K562 (cell line): Measurements from ENCODE around the gene SLC30A1. TPM values are rescaled to one million over a fixed set of nuclear protein-coding genes. Genes with fewer than 3 reads are reported as not detected.

ENCODE experiments used
- ATAC-seq: fragments of 200-7000 bp; cut with Tn5 transposase; 3 replicates; pipeline ENCODE4 v1.9.1; 2020; ENCODE audit warnings: moderate library complexity
- BruUV-seq: library from RNA; stranded (reverse); fragments of 400-500 nt; replicated peaks from 2 replicates; lab custom pipeline; 2021; lab: Mats Ljungman, UMichigan
- CTCF ChIA-PET: fragments of 300-600 bp; formaldehyde crosslinking; extraction: SDS; loops from one replicate; lab custom pipeline; 2021; ENCODE audit warnings: low intra/inter-chr PET ratio; lab: Yijun Ruan, JAX
- POLR2A ChIA-PET: fragments of 300-600, 350-650 bp; sonication (Branson Sonifier 250); formaldehyde crosslinking; extraction: SDS; loops from one replicate; lab custom pipeline; 2021; ENCODE audit warnings: antibody characterized with exemption, inconsistent platforms; lab: Yijun Ruan, JAX
- DNase-seq, 4 experiments: peaks; one replicate each; pipeline versions ENCODE4 v3.0.0 to v3.0.0-alpha.2; 2011 to 2018; ENCODE audit warnings: low spot score in 3 of 4, mixed read lengths in 3 of 4; ENCODE audit errors: extremely low read depth in 1 of 4
- FAIRE-seq: peaks from 2 replicates; lab custom pipeline; 2011; peaks lifted over from hg19 to GRCh38; lab: Jason Lieb, UNC
- H2AFZ ChIP-seq: 2 replicates; pipeline ENCODE4 v1.6.0; 2011; ENCODE audit warnings: low read depth, low read length, control low read depth, inconsistent platforms
- H3K27ac ChIP-seq: fragments of 200-600 bp; 3 replicates; pipeline ENCODE4 v1.8.0; 2011; ENCODE audit warnings: low read depth, mild to moderate bottlenecking, control low read depth, inconsistent platforms, low read length, moderate library complexity, mixed read lengths; ENCODE audit errors: extremely low read depth
- H3K27me3 ChIP-seq, 2 experiments: fragments of 300-600 bp in 1 of 2; 2 replicates in 1 of 2; 3 replicates in 1 of 2; pipeline versions ENCODE4 v1.6.0 to v1.8.0; 2011; ENCODE audit warnings: inconsistent platforms in 2 of 2, low read length in 2 of 2, mild to moderate bottlenecking in 1 of 2, mixed read lengths in 1 of 2, moderate library complexity in 1 of 2; ENCODE audit not compliant: control insufficient read depth in 2 of 2, insufficient read depth in 2 of 2
- H3K36me3 ChIP-seq: fragments of 300-600 bp; 3 replicates; pipeline ENCODE4 v1.8.0; 2011; ENCODE audit warnings: mild to moderate bottlenecking, low read length, inconsistent platforms; ENCODE audit not compliant: control insufficient read depth, insufficient read depth
- H3K4me1 ChIP-seq, 2 experiments: fragments of 200-600 bp in 1 of 2; replicated peaks in 1 of 2; 2 replicates in 1 of 2; 3 replicates in 1 of 2; pipeline versions ENCODE4 v1.5.1 to v1.8.0; 2011; ENCODE audit warnings: inconsistent platforms in 2 of 2, low read length in 2 of 2, mild to moderate bottlenecking in 1 of 2, mixed read lengths in 1 of 2, moderate library complexity in 1 of 2; ENCODE audit not compliant: control insufficient read depth in 2 of 2, insufficient read depth in 2 of 2
- H3K4me2 ChIP-seq: 2 replicates; pipeline ENCODE4 v1.6.1; 2011; ENCODE audit warnings: low read length, control low read depth, inconsistent platforms, mixed read lengths; ENCODE audit not compliant: insufficient read depth
- H3K4me3 ChIP-seq: fragments of 200-600 bp; sonication (generic), shearing (Covaris generic); 2 replicates; pipeline ENCODE4 v1.5.1; 2016; ENCODE audit warnings: control low read depth, inconsistent platforms
- H3K79me2 ChIP-seq: fragments of 200-600 bp; 3 replicates; pipeline ENCODE4 v1.8.0; 2011; ENCODE audit warnings: low read length, inconsistent platforms; ENCODE audit not compliant: control insufficient read depth, insufficient read depth
- H3K9ac ChIP-seq, 2 experiments: 2 replicates each; pipeline versions ENCODE4 v1.6.0 to v1.6.1; 2011; ENCODE audit warnings: low read depth in 2 of 2, low read length in 2 of 2, control low read depth in 1 of 2, inconsistent platforms in 1 of 2, mild to moderate bottlenecking in 1 of 2, mixed read lengths in 1 of 2; ENCODE audit not compliant: insufficient read depth in 1 of 2
- H3K9me1 ChIP-seq: one replicate; pipeline ENCODE4 v1.6.0; 2011; ENCODE audit warnings: inconsistent platforms, mild to moderate bottlenecking, low read length, moderate library complexity; ENCODE audit not compliant: control insufficient read depth, insufficient read depth
- H3K9me3 ChIP-seq: replicated peaks from 2 replicates; pipeline ENCODE4 v1.5.1; 2011; ENCODE audit warnings: low read depth, low read length, inconsistent platforms; ENCODE audit not compliant: control insufficient read depth, insufficient read depth
- H4K20me1 ChIP-seq: replicated peaks from 2 replicates; pipeline ENCODE4 v1.6.1; 2011; ENCODE audit warnings: low read length, inconsistent platforms, mixed read lengths; ENCODE audit not compliant: control insufficient read depth, insufficient read depth
- E2F3 ChIP-seq: fragments of 250-450 bp; sonication (Bioruptor Pico); IDR thresholded peaks from 2 replicates; pipeline ENCODE4 v1.4.0; 2020; ENCODE audit warnings: mild to moderate bottlenecking
- ELK1 ChIP-seq: sonication (generic); formaldehyde crosslinking; IDR thresholded peaks from 2 replicates; pipeline ENCODE4 v1.8.1; 2022; ENCODE audit warnings: missing genetic modification reagents
- GTF2E2 ChIP-seq: fragments of 200-800 bp; sonication (Bioruptor generic); IDR thresholded peaks from 2 replicates; pipeline ENCODE4 v1.6.1; 2016; ENCODE audit warnings: missing genetic modification characterization, missing compliant biosample characterization
- HOMEZ ChIP-seq: fragments of 250-450 bp; sonication (Bioruptor Pico); IDR thresholded peaks from 2 replicates; pipeline ENCODE4 v1.4.0; 2020; ENCODE audit warnings: mild to moderate bottlenecking, moderate library complexity
- ZNF174 ChIP-seq: fragments of 250-450 bp; sonication (Bioruptor Pico); IDR thresholded peaks from 2 replicates; pipeline ENCODE4 v1.4.0; 2020; ENCODE audit warnings: mild to moderate bottlenecking
- ZNF354B ChIP-seq: fragments of 250-450 bp; sonication (Bioruptor Pico); IDR thresholded peaks from 2 replicates; pipeline ENCODE4 v1.4.0; 2020
- ZNF589 ChIP-seq: fragments of 200-800 bp; sonication (Bioruptor generic); IDR thresholded peaks from 2 replicates; pipeline ENCODE4 v1.6.1; 2016; ENCODE audit warnings: low read depth, missing genetic modification characterization, missing compliant biosample characterization
- WGBS: fragments of 100-300 bp; shearing (Covaris generic); methylation state at CpG from one replicate; pipeline ENCODE4 v1.1.6; 2016; ENCODE audit warnings: low coverage, mixed read lengths; ENCODE audit not compliant: insufficient coverage; ENCODE audit errors: missing lambda C conversion rate; 5-methylcytosine and 5-hydroxymethylcytosine counted together
- in situ Hi-C: fragments of 300-500 bp; cut with MboI; formaldehyde crosslinking; loops from 4 replicates; pipeline ENCODE4 v1.15.0; 2018; ENCODE audit warnings: inconsistent platforms, mixed read lengths
- intact Hi-C: fragments of 100-400 bp; cut with micrococcal nuclease; formaldehyde crosslinking; loops from 2 replicates; pipeline ENCODE4 v1.14.2; 2022
- polyA plus RNA-seq, 8 experiments: library from polyadenylated mRNA; depleted of rRNA in 4 of 8; stranded (reverse) in 5 of 8; unstranded in 3 of 8; fragments of >200 nt; fragmentation: Nextera tagmentation in 2 of 8; fragmentation: Illumina TruSeq in 1 of 8; extraction: Ambion mirVana in 2 of 8; extraction: Trizol in 1 of 8; gene quantifications; 2 replicates each; pipeline versions ENCODE4 v1.2.1 to v1.2.3, GENCODE V29; 2011 to 2014; ENCODE audit warnings: inconsistent platforms in 1 of 8, missing spikeins in 1 of 8
- total RNA-seq, 7 experiments: library from RNA; depleted of rRNA in 6 of 7; stranded (reverse); fragments of >200 nt in 6 of 7; fragmentation: Illumina TruSeq in 2 of 7; extraction: Trizol in 2 of 7; gene quantifications; 2 replicates each; pipeline versions ENCODE4 v1.2.1 to v1.2.3, GENCODE V29; 2011 to 2021; ENCODE audit warnings: low replicate concordance in 1 of 7
- TF ChIP-seq, protein P1 (sequence below), 2 experiments: fragments of 450-650 bp in 1 of 2; sonication (generic) in 1 of 2; formaldehyde crosslinking; conservative IDR thresholded peaks; 2 replicates each; pipeline versions ENCODE4 v1.4.0 to v1.8.1; 2020 to 2022; ENCODE audit warnings: mild to moderate bottlenecking in 1 of 2, missing genetic modification reagents in 1 of 2

The SLC30A1 gene
- total and polyA plus RNA-seq, 9 of the 15 experiments (the other 6 are each of a cell fraction or from before 2014, with no cell fraction given): 4.1 to 14.4 (median 6.6) TPM

DNA sequence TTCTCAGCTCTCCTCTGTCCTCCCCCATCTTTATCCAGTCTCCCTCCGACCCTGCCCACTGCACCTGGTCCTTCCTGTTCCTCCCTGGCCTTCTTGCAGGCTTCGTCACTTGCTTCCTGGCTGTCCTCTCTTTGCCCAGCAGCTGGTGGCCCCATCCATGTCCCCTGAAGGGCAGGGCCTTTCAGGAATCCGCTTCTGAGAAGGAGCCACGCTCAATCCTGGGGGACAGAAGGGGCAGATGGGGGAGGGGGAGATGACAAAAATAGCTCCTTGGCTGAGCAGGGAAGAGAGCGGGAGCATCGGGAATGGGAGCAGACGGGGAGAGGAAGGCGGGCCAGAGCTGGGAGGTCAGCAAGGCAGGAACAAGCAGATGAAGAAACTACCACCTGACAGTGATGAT lies 40.7 kb downstream of the SLC30A1 start (continued):
- TF ChIP-seq ZNF589 (CRISPR knock-in tag): no peak
- TF ChIP-seq E2F3 (CRISPR knock-in tag): no peak

GRCh38 chr1:211537253-211537652 lies 41.7 kb downstream of the SLC30A1 start:
- no peaks in the 10 kb centered on the region for H3K27me3 ChIP-seq
- DNase-seq (peak; percentile 67 to 74 (median 70)), ATAC-seq (peak; percentile 85), FAIRE-seq (peak; percentile 68)
- H4K20me1 ChIP-seq: no peaks in the 10 kb centered on the region
- H3K27ac ChIP-seq: no peak overlapping the region
- intact Hi-C loops: no loop called here
- in situ Hi-C loops: no loop called here
- ChIA-PET CTCF (no interaction called here), POLR2A (interaction anchor here (0.6 to 1.7 kb wide), 6 partner anchors 12 to 42 kb away, joined by 3 to 7 read pairs (median 4); partner anchors contain the start of gene SLC30A1)
- no peak overlapping the region; the same call in 1 of the 2 replicates for H3K4me2 ChIP-seq
- no peak overlapping the region for H2AFZ ChIP-seq
- no peaks in the 10 kb centered on the region for H3K79me2 ChIP-seq
- peak overlapping the region in 1 of 2 experiments; percentile 85; a peak in 2 of 4 replicates for H3K9ac ChIP-seq
- no TSS peak for BruUV-seq
- H3K9me3 ChIP-seq: peaks cover 2% of the 10 kb centered on the region; the same call in 1 of the 2 replicates
- no peak overlapping the region for H3K4me3 ChIP-seq
- peaks cover 12 to 22% of the 10 kb centered on the region in 2 experiments for H3K4me1 ChIP-seq
- H3K36me3 ChIP-seq: no peaks in the 10 kb centered on the region
- 20% methylated on average over 4 of the region's 4 CpGs for WGBS
- no peaks in the 10 kb centered on the region for H3K9me1 ChIP-seq
- TF ChIP-seq ZNF174 (CRISPR knock-in tag) (no peak), HOMEZ (no peak), GTF2E2 (tag) (no peak), ELK1 (CRISPR knock-in tag) (no peak), ZNF354B (CRISPR knock-in tag) (no peak)
- TF ChIP-seq, protein P1, sequence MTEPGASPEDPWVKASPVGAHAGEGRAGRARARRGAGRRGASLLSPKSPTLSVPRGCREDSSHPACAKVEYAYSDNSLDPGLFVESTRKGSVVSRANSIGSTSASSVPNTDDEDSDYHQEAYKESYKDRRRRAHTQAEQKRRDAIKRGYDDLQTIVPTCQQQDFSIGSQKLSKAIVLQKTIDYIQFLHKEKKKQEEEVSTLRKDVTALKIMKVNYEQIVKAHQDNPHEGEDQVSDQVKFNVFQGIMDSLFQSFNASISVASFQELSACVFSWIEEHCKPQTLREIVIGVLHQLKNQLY (CRISPR knock-in tag; conservative IDR thresholded peaks at IDR 0.05): no peak
